HepG2 (cell line): ENCODE results near the gene ARHGEF3. TPM values are rescaled to one million over a fixed set of nuclear protein-coding genes. Genes with fewer than 3 reads are reported as not detected.
A peak's percentile ranks its signal among the peaks of the same experiment; 100 is the strongest.

Experiments
- ASH2L ChIP-seq: fragments of 300-600, 200-600 bp; sonication (generic); IDR thresholded peaks from 2 replicates; pipeline ENCODE4 v1.7.0; 2017; ENCODE audit warnings: low read depth, mild to moderate bottlenecking, moderate library complexity, mixed read lengths, low read length; ENCODE audit not compliant: insufficient read length
- ATF1 ChIP-seq: IDR thresholded peaks from 2 replicates; pipeline ENCODE4 v1.6.1; 2016; ENCODE audit warnings: mild to moderate bottlenecking, control low read depth
- ELF1 ChIP-seq: sonication (generic); formaldehyde crosslinking; IDR thresholded peaks from 2 replicates; pipeline ENCODE4 v1.4.0; 2020; ENCODE audit warnings: missing genetic modification reagents
- ETV5 ChIP-seq: IDR thresholded peaks from 2 replicates; pipeline ENCODE4 v1.6.1; 2018; ENCODE audit warnings: missing biosample characterization, missing genetic modification reagents, inconsistent platforms, borderline replicate concordance
- FIP1L1 ChIP-seq: fragments of 200-400 bp; formaldehyde crosslinking; IDR thresholded peaks from 2 replicates; pipeline ENCODE4 v1.6.1; 2018; ENCODE audit warnings: low read depth, mild to moderate bottlenecking, low read length, moderate library complexity, borderline replicate concordance; ENCODE audit not compliant: insufficient read depth
- FOXA3 ChIP-seq: IDR thresholded peaks from 2 replicates; pipeline ENCODE4 v1.6.1; 2016; ENCODE audit warnings: missing genetic modification reagents, missing compliant biosample characterization
- FOXO1 ChIP-seq: sonication (generic); formaldehyde crosslinking; IDR thresholded peaks from 2 replicates; pipeline ENCODE4 v1.4.0; 2020; ENCODE audit warnings: missing genetic modification reagents
- ISX ChIP-seq: sonication (generic); formaldehyde crosslinking; conservative IDR thresholded peaks from 2 replicates; pipeline ENCODE4 v1.5.0; 2020; ENCODE audit warnings: missing genetic modification reagents
- MATR3 ChIP-seq: sonication (generic); formaldehyde crosslinking; IDR thresholded peaks from 2 replicates; pipeline ENCODE4 v1.4.0; 2020; ENCODE audit warnings: missing genetic modification reagents
- MZF1 ChIP-seq: sonication (generic); formaldehyde crosslinking; IDR thresholded peaks from 2 replicates; pipeline ENCODE4 v1.8.1; 2023; ENCODE audit warnings: mild to moderate bottlenecking, missing genetic modification reagents, borderline replicate concordance
- NFIC ChIP-seq: IDR thresholded peaks from 2 replicates; pipeline ENCODE4 v1.6.1; 2012; ENCODE audit warnings: mild to moderate bottlenecking, low read length, inconsistent platforms
- PHF20 ChIP-seq: sonication (generic); formaldehyde crosslinking; IDR thresholded peaks from 2 replicates; pipeline ENCODE4 v1.5.0; 2020; ENCODE audit warnings: mild to moderate bottlenecking, missing genetic modification reagents
- POGZ ChIP-seq: sonication (generic); formaldehyde crosslinking; IDR thresholded peaks from 2 replicates; pipeline ENCODE4 v1.4.0; 2020; ENCODE audit warnings: mild to moderate bottlenecking, missing genetic modification reagents
- RARG ChIP-seq: sonication (generic); formaldehyde crosslinking; IDR thresholded peaks from 2 replicates; pipeline ENCODE4 v1.4.0; 2020; ENCODE audit warnings: low read depth, mild to moderate bottlenecking, missing genetic modification reagents
- SETDB1 ChIP-seq: sonication (generic); formaldehyde crosslinking; IDR thresholded peaks from 2 replicates; pipeline ENCODE4 v1.5.1; 2020; ENCODE audit warnings: missing genetic modification reagents, mild to moderate bottlenecking, borderline replicate concordance
- SIX4 ChIP-seq: sonication (generic); formaldehyde crosslinking; IDR thresholded peaks from 2 replicates; pipeline ENCODE4 v1.4.0; 2020; ENCODE audit warnings: missing genetic modification reagents
- SMARCE1 ChIP-seq: fragments of 450-650 bp; IDR thresholded peaks from 2 replicates; pipeline ENCODE4 v1.6.1; 2017; ENCODE audit warnings: borderline replicate concordance
- SOX5 ChIP-seq: IDR thresholded peaks from 2 replicates; pipeline ENCODE4 v1.6.1; 2016; ENCODE audit warnings: borderline replicate concordance
- SP1 ChIP-seq, 2 experiments: fragments of 450-650 bp in 1 of 2; sonication (generic) in 1 of 2; formaldehyde crosslinking in 1 of 2; IDR thresholded peaks; 2 replicates each; pipeline versions ENCODE4 v1.4.0 to v1.6.1; 2016 to 2020; ENCODE audit warnings: missing genetic modification reagents in 1 of 2
- ZFP41 ChIP-seq: sonication (generic); formaldehyde crosslinking; IDR thresholded peaks from 2 replicates; pipeline ENCODE4 v1.4.0; 2020; ENCODE audit warnings: mild to moderate bottlenecking, missing genetic modification reagents, borderline replicate concordance
- ZMYM3 ChIP-seq: sonication (generic); formaldehyde crosslinking; IDR thresholded peaks from 2 replicates; pipeline ENCODE4 v1.5.1; 2020; ENCODE audit warnings: mild to moderate bottlenecking, missing genetic modification reagents
- ZNF138 ChIP-seq: sonication (generic); formaldehyde crosslinking; IDR thresholded peaks from 2 replicates; pipeline ENCODE4 v1.5.0; 2020; ENCODE audit warnings: mild to moderate bottlenecking, low read depth, missing genetic modification reagents
- ZNF253 ChIP-seq: sonication (generic); formaldehyde crosslinking; IDR thresholded peaks from 2 replicates; pipeline ENCODE4 v1.8.0; 2022; ENCODE audit warnings: mild to moderate bottlenecking, missing genetic modification reagents, borderline replicate concordance
- ZNF326 ChIP-seq: sonication (generic); formaldehyde crosslinking; IDR thresholded peaks from 2 replicates; pipeline ENCODE4 v1.4.0; 2020; ENCODE audit warnings: missing genetic modification reagents, borderline replicate concordance
- ZNF34 ChIP-seq: sonication (generic); formaldehyde crosslinking; IDR thresholded peaks from 2 replicates; pipeline ENCODE4 v1.4.0; 2020; ENCODE audit warnings: mild to moderate bottlenecking, missing genetic modification reagents, borderline replicate concordance
- ZNF350 ChIP-seq: sonication (generic); formaldehyde crosslinking; IDR thresholded peaks from 2 replicates; pipeline ENCODE4 v1.4.0; 2020; ENCODE audit warnings: mild to moderate bottlenecking, low read depth, missing genetic modification reagents, borderline replicate concordance
- ZNF383 ChIP-seq: sonication (generic); formaldehyde crosslinking; IDR thresholded peaks from 2 replicates; pipeline ENCODE4 v1.4.0; 2020; ENCODE audit warnings: missing genetic modification reagents, mild to moderate bottlenecking, borderline replicate concordance
- ZNF746 ChIP-seq: sonication (generic); formaldehyde crosslinking; IDR thresholded peaks from 2 replicates; pipeline ENCODE4 v1.8.0; 2022; ENCODE audit warnings: mild to moderate bottlenecking, missing genetic modification reagents
- ZNF777 ChIP-seq: sonication (generic); formaldehyde crosslinking; IDR thresholded peaks from 2 replicates; pipeline ENCODE4 v1.4.0; 2020; ENCODE audit warnings: missing genetic modification reagents
- ZNF781 ChIP-seq: sonication (generic); formaldehyde crosslinking; IDR thresholded peaks from 2 replicates; pipeline ENCODE4 v1.5.1; 2020; ENCODE audit warnings: borderline replicate concordance, mild to moderate bottlenecking, missing genetic modification reagents; ENCODE audit errors: not compliant biosample characterization
- ZNF839 ChIP-seq: sonication (generic); formaldehyde crosslinking; IDR thresholded peaks from 2 replicates; pipeline ENCODE4 v1.4.0; 2020; ENCODE audit warnings: missing genetic modification reagents, mild to moderate bottlenecking, borderline replicate concordance
- ZNF850 ChIP-seq: sonication (generic); formaldehyde crosslinking; conservative IDR thresholded peaks from 2 replicates; pipeline ENCODE4 v1.9.0; 2021; ENCODE audit warnings: mild to moderate bottlenecking, missing genetic modification reagents
- polyA plus RNA-seq, 8 experiments: library from polyadenylated mRNA; depleted of rRNA in 3 of 8; stranded (reverse) in 7 of 8; unstranded in 1 of 8; fragments of >200 nt; fragmentation: Illumina TruSeq in 4 of 8; extraction: Trizol in 4 of 8; gene quantifications; 2 replicates each; pipeline versions ENCODE4 v1.2.1 to v1.2.3, GENCODE V29; 2011 to 2016; ENCODE audit warnings: low read depth in 4 of 8, missing spikeins in 1 of 8, mixed read lengths in 1 of 8; ENCODE audit not compliant: insufficient read depth in 1 of 8
- total RNA-seq, 5 experiments: library from RNA; depleted of rRNA; stranded (reverse); fragments of >200 nt; fragmentation: Illumina TruSeq; extraction: Trizol; gene quantifications; 2 replicates each; pipeline ENCODE4 v1.2.3, GENCODE V29; 2016; ENCODE audit warnings: low read depth in 1 of 5
- TF ChIP-seq, protein P1 (sequence below): IDR thresholded peaks from 2 replicates; pipeline ENCODE4 v1.6.1; 2016; ENCODE audit warnings: low read depth, borderline replicate concordance
- TF ChIP-seq, protein P2 (sequence below): sonication (generic); formaldehyde crosslinking; IDR thresholded peaks from 2 replicates; pipeline ENCODE4 v1.4.0; 2020; ENCODE audit warnings: missing genetic modification reagents

ARHGEF3 gene
- total and polyA plus RNA-seq, 2 of the 13 experiments (the other 11 are each of a cell fraction or from before 2014, with no cell fraction given) = 14.8 to 23.1 TPM

- no peak for TF ChIP-seq SMARCE1
- no peak for TF ChIP-seq ZNF326 (CRISPR knock-in tag)
- TF ChIP-seq ATF1 (CRISPR knock-in tag) = no peak
- TF ChIP-seq ETV5 (CRISPR knock-in tag) = no peak
- peak; percentile 67 for TF ChIP-seq FOXA3 (CRISPR knock-in tag)
- TF ChIP-seq ZNF253 (CRISPR knock-in tag) = no peak
- TF ChIP-seq NFIC = peak; percentile 65; the same call in 1 of the 2 replicates
- no peak for TF ChIP-seq FOXO1 (CRISPR knock-in tag)
- TF ChIP-seq POGZ (CRISPR knock-in tag) = 0 out of 2 replicates have a peak, but pooled peaks have one; percentile 22
- no peak for TF ChIP-seq ISX
- no peak for TF ChIP-seq ZNF138 (CRISPR knock-in tag)
- no peak for TF ChIP-seq ZNF777 (CRISPR knock-in tag)
- TF ChIP-seq SP1 (IDR thresholded peaks at IDR 0.05) = no peak
- no peak for TF ChIP-seq SP1 (CRISPR knock-in tag; IDR thresholded peaks at IDR 0.05)
- no peak for TF ChIP-seq ZNF781 (CRISPR knock-in tag)
- TF ChIP-seq ASH2L = peak; percentile 54
- peak; percentile 73 for TF ChIP-seq SOX5 (CRISPR knock-in tag)
- TF ChIP-seq ZNF34 (CRISPR knock-in tag) = no peak
- TF ChIP-seq SETDB1 (CRISPR knock-in tag) = no peak
- no peak for TF ChIP-seq SIX4 (CRISPR knock-in tag)
- no peak for TF ChIP-seq MATR3 (CRISPR knock-in tag)
- TF ChIP-seq ZNF746 (CRISPR knock-in tag) = no peak
- no peak for TF ChIP-seq ZNF839 (CRISPR knock-in tag)
- TF ChIP-seq, protein P1, sequence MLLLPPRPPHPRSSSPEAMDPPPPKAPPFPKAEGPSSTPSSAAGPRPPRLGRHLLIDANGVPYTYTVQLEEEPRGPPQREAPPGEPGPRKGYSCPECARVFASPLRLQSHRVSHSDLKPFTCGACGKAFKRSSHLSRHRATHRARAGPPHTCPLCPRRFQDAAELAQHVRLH (CRISPR knock-in tag) = no peak
- no peak for TF ChIP-seq MZF1 (CRISPR knock-in tag)
- no peak for TF ChIP-seq ZNF850 (CRISPR knock-in tag)
- TF ChIP-seq FIP1L1 = no peak
- TF ChIP-seq, protein P2, sequence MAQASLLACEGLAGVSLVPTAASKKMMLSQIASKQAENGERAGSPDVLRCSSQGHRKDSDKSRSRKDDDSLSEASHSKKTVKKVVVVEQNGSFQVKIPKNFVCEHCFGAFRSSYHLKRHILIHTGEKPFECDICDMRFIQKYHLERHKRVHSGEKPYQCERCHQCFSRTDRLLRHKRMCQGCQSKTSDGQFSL (CRISPR knock-in tag) = no peak
- no peak for TF ChIP-seq PHF20 (CRISPR knock-in tag)
- TF ChIP-seq ZNF350 (CRISPR knock-in tag) = no peak
- no peak for TF ChIP-seq ELF1 (CRISPR knock-in tag)
- no peak for TF ChIP-seq ZMYM3
- TF ChIP-seq ZFP41 (CRISPR knock-in tag) = no peak
- no peak for TF ChIP-seq ZNF383
- no peak for TF ChIP-seq RARG (CRISPR knock-in tag)
Observed at GRCh38 chr3:56819016-56819809, 17.5 kb upstream of the ARHGEF3 start (continued).
